Right lobe of liver (tissue), 4 donors: ENCODE results near the gene RIPK1.

Experiments used
- POLR2A ChIP-seq: fragments of 450-650 bp; IDR thresholded peaks from one replicate; pipeline ENCODE4 v1.6.1; 2017; ENCODE audit warnings: antibody characterized with exemption, mild to moderate bottlenecking
- TF ChIP-seq, protein P1 (sequence below), 4 donors: fragments of 200-600 bp in 3 of 4; fragments of 450-650 bp in 1 of 4; IDR thresholded peaks; one replicate each; pipeline versions ENCODE4 v1.5.1 to v1.8.0; 2016 to 2022; ENCODE audit warnings: antibody characterized with exemption in 4 of 4, mild to moderate bottlenecking in 2 of 4
- donor health status: DM: no; HTN: no; CAD: no.
- donor health status: DM: no; HTN: no; CAD: no.
- donor health status: DM: no; HTN: yes; CAD: no.

DNA sequence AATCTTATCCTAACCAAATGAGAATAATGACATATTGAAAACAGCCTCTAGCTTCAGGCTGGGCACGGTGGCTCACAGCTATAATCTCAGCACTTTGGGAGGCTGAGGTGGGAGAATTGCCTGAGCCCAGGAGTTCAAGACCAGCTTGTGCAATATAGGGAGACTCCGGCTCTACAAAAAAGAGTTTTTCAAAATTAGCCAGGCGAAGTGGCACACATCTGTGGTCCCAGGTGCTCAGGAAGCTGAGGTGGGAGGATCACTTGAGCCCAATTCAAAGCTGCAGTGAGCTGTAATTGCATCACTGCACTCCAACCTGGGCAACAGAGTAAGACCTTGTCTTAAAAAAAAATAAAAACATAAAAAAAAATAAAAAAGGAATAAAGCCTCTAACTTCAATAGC lies 84.4 kb downstream of the RIPK1 start:
- TF ChIP-seq, protein P1, sequence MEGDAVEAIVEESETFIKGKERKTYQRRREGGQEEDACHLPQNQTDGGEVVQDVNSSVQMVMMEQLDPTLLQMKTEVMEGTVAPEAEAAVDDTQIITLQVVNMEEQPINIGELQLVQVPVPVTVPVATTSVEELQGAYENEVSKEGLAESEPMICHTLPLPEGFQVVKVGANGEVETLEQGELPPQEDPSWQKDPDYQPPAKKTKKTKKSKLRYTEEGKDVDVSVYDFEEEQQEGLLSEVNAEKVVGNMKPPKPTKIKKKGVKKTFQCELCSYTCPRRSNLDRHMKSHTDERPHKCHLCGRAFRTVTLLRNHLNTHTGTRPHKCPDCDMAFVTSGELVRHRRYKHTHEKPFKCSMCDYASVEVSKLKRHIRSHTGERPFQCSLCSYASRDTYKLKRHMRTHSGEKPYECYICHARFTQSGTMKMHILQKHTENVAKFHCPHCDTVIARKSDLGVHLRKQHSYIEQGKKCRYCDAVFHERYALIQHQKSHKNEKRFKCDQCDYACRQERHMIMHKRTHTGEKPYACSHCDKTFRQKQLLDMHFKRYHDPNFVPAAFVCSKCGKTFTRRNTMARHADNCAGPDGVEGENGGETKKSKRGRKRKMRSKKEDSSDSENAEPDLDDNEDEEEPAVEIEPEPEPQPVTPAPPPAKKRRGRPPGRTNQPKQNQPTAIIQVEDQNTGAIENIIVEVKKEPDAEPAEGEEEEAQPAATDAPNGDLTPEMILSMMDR (IDR thresholded peaks at IDR 0.05) = no peak
- TF ChIP-seq POLR2A = no peak
